PFSK-1 (cell line): Measurements from ENCODE around the gene PSORS1C1.

Experiments used
- FOXP2 ChIP-seq: optimal IDR thresholded peaks from 2 replicates; pipeline ENCODE3; 2011; ENCODE audit warnings: borderline replicate concordance, control low read depth, inconsistent platforms; ENCODE audit not compliant: insufficient read depth; ENCODE audit errors: extremely low read length, extremely low read depth
- POLR2AphosphoS5 ChIP-seq: IDR thresholded peaks from 2 replicates; pipeline ENCODE4 v1.6.1; 2012; ENCODE audit warnings: low read depth, mild to moderate bottlenecking, control low read depth, low read length, moderate library complexity
- SIN3A ChIP-seq: IDR thresholded peaks from 2 replicates; pipeline ENCODE4 v1.6.1; 2012; ENCODE audit warnings: mild to moderate bottlenecking, low read length, moderate library complexity, borderline replicate concordance; ENCODE audit not compliant: insufficient read depth
- TAF1 ChIP-seq: IDR thresholded peaks from 2 replicates; pipeline ENCODE4 v1.6.1; 2012; ENCODE audit warnings: low read length, control low read depth, borderline replicate concordance; ENCODE audit not compliant: insufficient read depth
- TF ChIP-seq, protein P1 (sequence below), 2 experiments: IDR thresholded peaks; 2 replicates each; pipeline versions ENCODE4 v1.6.1 to v1.8.0; 2011 to 2012; ENCODE audit warnings: low read depth in 2 of 2, low read length in 2 of 2, control low read depth in 1 of 2, inconsistent platforms in 1 of 2, mild to moderate bottlenecking in 1 of 2, moderate library complexity in 1 of 2; ENCODE audit not compliant: insufficient read depth in 1 of 2

Gene PSORS1C1

GRCh38 chr6:31120151-31120915, 5.7 kb downstream of the PSORS1C1 start, which contains the start of gene CDSN:
TSS of gene CDSN (minus strand) at chr6:31120446. CDS start at chr6:31120419, 27 bp downstream.
- TF ChIP-seq POLR2AphosphoS5: no peak
- no peak for TF ChIP-seq FOXP2
- no peak for TF ChIP-seq SIN3A
- TF ChIP-seq TAF1: no peak
- TF ChIP-seq, protein P1, sequence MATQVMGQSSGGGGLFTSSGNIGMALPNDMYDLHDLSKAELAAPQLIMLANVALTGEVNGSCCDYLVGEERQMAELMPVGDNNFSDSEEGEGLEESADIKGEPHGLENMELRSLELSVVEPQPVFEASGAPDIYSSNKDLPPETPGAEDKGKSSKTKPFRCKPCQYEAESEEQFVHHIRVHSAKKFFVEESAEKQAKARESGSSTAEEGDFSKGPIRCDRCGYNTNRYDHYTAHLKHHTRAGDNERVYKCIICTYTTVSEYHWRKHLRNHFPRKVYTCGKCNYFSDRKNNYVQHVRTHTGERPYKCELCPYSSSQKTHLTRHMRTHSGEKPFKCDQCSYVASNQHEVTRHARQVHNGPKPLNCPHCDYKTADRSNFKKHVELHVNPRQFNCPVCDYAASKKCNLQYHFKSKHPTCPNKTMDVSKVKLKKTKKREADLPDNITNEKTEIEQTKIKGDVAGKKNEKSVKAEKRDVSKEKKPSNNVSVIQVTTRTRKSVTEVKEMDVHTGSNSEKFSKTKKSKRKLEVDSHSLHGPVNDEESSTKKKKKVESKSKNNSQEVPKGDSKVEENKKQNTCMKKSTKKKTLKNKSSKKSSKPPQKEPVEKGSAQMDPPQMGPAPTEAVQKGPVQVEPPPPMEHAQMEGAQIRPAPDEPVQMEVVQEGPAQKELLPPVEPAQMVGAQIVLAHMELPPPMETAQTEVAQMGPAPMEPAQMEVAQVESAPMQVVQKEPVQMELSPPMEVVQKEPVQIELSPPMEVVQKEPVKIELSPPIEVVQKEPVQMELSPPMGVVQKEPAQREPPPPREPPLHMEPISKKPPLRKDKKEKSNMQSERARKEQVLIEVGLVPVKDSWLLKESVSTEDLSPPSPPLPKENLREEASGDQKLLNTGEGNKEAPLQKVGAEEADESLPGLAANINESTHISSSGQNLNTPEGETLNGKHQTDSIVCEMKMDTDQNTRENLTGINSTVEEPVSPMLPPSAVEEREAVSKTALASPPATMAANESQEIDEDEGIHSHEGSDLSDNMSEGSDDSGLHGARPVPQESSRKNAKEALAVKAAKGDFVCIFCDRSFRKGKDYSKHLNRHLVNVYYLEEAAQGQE (IDR thresholded peaks at IDR 0.05; ENCODE audit: insufficient read depth in 1 of 2, low read depth in 2 of 2, low read length in 2 of 2): no peak

DNA sequence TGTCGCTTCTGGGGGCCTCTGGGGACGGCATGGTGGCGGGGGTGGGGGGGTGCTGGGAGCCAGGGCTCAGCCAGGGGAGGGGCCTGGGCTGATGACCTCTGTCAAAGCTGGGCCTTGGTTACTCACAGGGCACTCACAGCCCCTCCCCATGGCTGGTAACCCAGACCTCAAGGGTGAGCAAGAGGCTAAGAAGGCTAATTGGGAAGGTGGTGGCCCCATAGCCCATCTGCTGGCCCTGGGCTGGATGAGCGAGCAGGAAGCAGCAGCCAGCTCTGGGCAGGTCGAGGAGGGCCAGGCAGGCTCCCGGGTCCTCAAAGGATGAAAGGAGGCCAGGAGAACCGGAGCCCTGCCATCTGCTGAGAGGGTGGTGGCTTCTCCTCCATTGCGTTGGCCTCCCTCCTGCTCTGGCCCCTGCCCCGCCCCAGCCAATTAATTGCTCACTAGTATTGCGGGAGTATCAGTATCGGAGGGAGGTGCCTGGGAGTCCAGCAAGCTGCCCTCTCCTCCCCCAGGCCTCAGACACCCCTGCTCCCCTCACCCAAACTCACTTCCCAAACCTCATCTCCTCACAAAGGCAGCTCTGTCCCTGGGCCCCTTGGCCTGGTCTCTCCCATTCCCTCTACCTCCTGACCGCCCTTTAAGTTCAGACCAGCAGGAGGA, 6.7 kb downstream of the PSORS1C1 start:
- TF ChIP-seq FOXP2 (no peak), TAF1 (no peak), SIN3A (no peak), POLR2AphosphoS5 (no peak)
- TF ChIP-seq, protein P1 (IDR thresholded peaks at IDR 0.05; ENCODE audit: insufficient read depth in 1 of 2, low read depth in 2 of 2, low read length in 2 of 2): no peak

GRCh38 chr6:31122791-31123706, 8.4 kb downstream of the PSORS1C1 start:
- TF ChIP-seq POLR2AphosphoS5 (no peak), SIN3A (no peak), TAF1 (no peak), FOXP2 (no peak)
- TF ChIP-seq, protein P1 (IDR thresholded peaks at IDR 0.05; ENCODE audit: insufficient read depth in 1 of 2, low read depth in 2 of 2, low read length in 2 of 2): no peak

DNA sequence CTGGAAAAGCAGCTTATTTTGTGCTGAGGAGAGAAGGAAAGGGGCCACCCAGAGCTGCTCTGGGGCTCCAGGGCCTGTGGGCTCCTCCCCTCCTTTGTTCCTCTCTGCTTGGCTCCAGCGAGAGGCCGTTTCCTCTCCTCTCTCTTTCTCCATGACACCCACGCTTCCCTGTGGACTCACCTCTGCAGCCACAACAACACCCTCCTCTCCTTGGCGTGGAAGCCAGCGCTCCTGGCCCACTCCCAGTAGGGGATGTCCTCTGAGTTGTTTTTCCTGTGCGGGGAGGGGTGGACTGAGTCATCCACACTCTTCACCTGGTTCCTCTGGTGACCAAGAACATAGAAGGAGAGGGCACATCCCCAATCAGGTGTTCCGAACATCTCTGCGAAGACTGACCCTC, 10.6 kb downstream of the PSORS1C1 start:
- TF ChIP-seq FOXP2 (no peak), SIN3A (no peak), POLR2AphosphoS5 (no peak), TAF1 (no peak)
- TF ChIP-seq, protein P1 (IDR thresholded peaks at IDR 0.05; ENCODE audit: insufficient read depth in 1 of 2, low read depth in 2 of 2, low read length in 2 of 2): no peak
